Body of pancreas (tissue), 4 donors: ENCODE data around the gene SYT10. TPM values are rescaled to one million over a fixed set of nuclear protein-coding genes. Genes with fewer than 3 reads are reported as not detected.

Experiments used
- ATAC-seq: fragments of 150-250 bp; one replicate; pipeline ENCODE4 v1.9.1; 2016
- DNase-seq, 4 donors: peaks; one replicate each; pipeline ENCODE4 v3.0.0-alpha.2; 2019
- H3K27ac ChIP-seq, 4 donors: fragments of 200-600 bp; sonication (generic); 1 replicate in 3 of 4; 2 replicates in 1 of 4; pipeline versions ENCODE4 v1.5.1 to v1.6.1; 2016 to 2019; ENCODE audit warnings: mild to moderate bottlenecking in 1 of 4, mixed read lengths in 1 of 4, moderate library complexity in 1 of 4
- H3K27me3 ChIP-seq, 2 donors: fragments of 200-600 bp; sonication (generic); one replicate each; pipeline ENCODE4 v1.6.0; 2016; ENCODE audit warnings: mild to moderate bottlenecking in 1 of 2
- H3K36me3 ChIP-seq, 2 donors: fragments of 200-600 bp; sonication (generic); replicated peaks in 1 of 2; 2 replicates each; pipeline ENCODE4 v1.5.1; 2016; ENCODE audit warnings: low read depth in 2 of 2; ENCODE audit not compliant: insufficient read depth in 1 of 2
- H3K4me1 ChIP-seq: fragments of 200-600 bp; sonication (generic); one replicate; pipeline ENCODE4 v1.6.0; 2016
- H3K4me3 ChIP-seq, 2 donors: fragments of 200-600 bp; sonication (generic); 1 replicate in 1 of 2; 2 replicates in 1 of 2; pipeline ENCODE4 v1.5.1; 2016 to 2019
- H3K9me3 ChIP-seq, 3 donors: fragments of 200-600 bp; sonication (generic); 1 replicate in 2 of 3; 2 replicates in 1 of 3; pipeline ENCODE4 v1.5.1; 2016
- CTCF ChIP-seq, 7 experiments: fragments of 450-650 bp in 4 of 7; fragments of 200-600 bp in 3 of 7; sonication (generic) in 3 of 7; IDR thresholded peaks; one replicate each; pipeline ENCODE4 v1.5.1; 2016 to 2019; ENCODE audit warnings: antibody characterized with exemption in 7 of 7
- POLR2A ChIP-seq, 3 donors: fragments of 450-650 bp; IDR thresholded peaks; one replicate each; pipeline ENCODE4 v1.6.1; 2016; ENCODE audit warnings: antibody characterized with exemption in 3 of 3, mild to moderate bottlenecking in 2 of 3
- WGBS, 2 donors: methylation state at CpG; one replicate each; pipeline ENCODE4 v1.1.5; 2017; 5-methylcytosine and 5-hydroxymethylcytosine counted together
- intact Hi-C: fragments of 100-400 bp; cut with DNase I; formaldehyde crosslinking; loops from one replicate; pipeline ENCODE4 v1.15.1; 2023
- total RNA-seq, 2 donors: library from RNA; depleted of rRNA; stranded (reverse); fragments of >200 nt; gene quantifications; one replicate each; pipeline ENCODE4 v1.1.0, GENCODE V29; 2016

The SYT10 gene
- total RNA-seq, result not detected

GRCh38 chr12:33439587-33440011 lies at the start of gene SYT10:
TSS of gene SYT10 (minus strand) at chr12:33439819. CDS start at chr12:33439522, 297 bp downstream.
- no peaks in the 10 kb centered on the region for H3K27me3 ChIP-seq
- 1% methylated on average over 37 to 48 of the region's 49 CpGs for WGBS, 2 donors

GRCh38 chr12:33488036-33488435 lies 48.4 kb upstream of the SYT10 start:
- H3K36me3 ChIP-seq, result no peaks in the 10 kb centered on the region
- H3K4me3 ChIP-seq, result no peak overlapping the region
- TF ChIP-seq POLR2A (IDR thresholded peaks at IDR 0.05) (no peak), CTCF (IDR thresholded peaks at IDR 0.05) (no peak)
- no peak for ATAC-seq
- no peaks in the 10 kb centered on the region for H3K27me3 ChIP-seq
- H3K27ac ChIP-seq, result no peak overlapping the region
- peaks cover 0 to 7% (median 0%) of the 10 kb centered on the region in 3 donors for H3K9me3 ChIP-seq
- WGBS, 2 donors, result 27 to 34% methylated on average over 1 of the region's 1 CpG
- no peaks in the 10 kb centered on the region for H3K4me1 ChIP-seq
- intact Hi-C loops, result no loop called here
- DNase-seq, result no peak

More at GRCh38 chr12:33439587-33440011, at the start of gene SYT10:
- DNase-seq, result no peak
- no peak for ATAC-seq
- Histone ChIP-seq H3K27ac (no peak within 1 kb of the TSS), H3K36me3 (no peaks in the 10 kb centered on the region), H3K9me3 (no peaks in the 10 kb centered on the region), H3K4me3 (peak within 1 kb of the TSS in 1 of 2 donors; percentile 34), H3K4me1 (peaks cover 12% of the 10 kb centered on the region)
- intact Hi-C loops, result no loop called here
- TF ChIP-seq CTCF (IDR thresholded peaks at IDR 0.05), result no peak
- no peak for TF ChIP-seq POLR2A (IDR thresholded peaks at IDR 0.05)

GRCh38 chr12:33486058-33486457 lies 46.4 kb upstream of the SYT10 start:
- TF ChIP-seq CTCF (IDR thresholded peaks at IDR 0.05), result no peak
- no peak for TF ChIP-seq POLR2A (IDR thresholded peaks at IDR 0.05)
- 13 to 26% methylated on average over 2 of the region's 2 CpGs for WGBS, 2 donors
- no peaks in the 10 kb centered on the region for H3K4me1 ChIP-seq
- H3K27ac ChIP-seq, result no peak overlapping the region
- DNase-seq, result no peak
- H3K27me3 ChIP-seq, result no peaks in the 10 kb centered on the region
- H3K9me3 ChIP-seq, result no peaks in the 10 kb centered on the region
- H3K36me3 ChIP-seq, result no peaks in the 10 kb centered on the region
- H3K4me3 ChIP-seq, result no peak overlapping the region
- ATAC-seq, result no peak
- intact Hi-C loops, result no loop called here

GRCh38 chr12:33484161-33484560 lies 44.5 kb upstream of the SYT10 start:
- TF ChIP-seq CTCF (IDR thresholded peaks at IDR 0.05), result no peak
- no peak for TF ChIP-seq POLR2A (IDR thresholded peaks at IDR 0.05)
- no peaks in the 10 kb centered on the region for H3K4me1 ChIP-seq
- no peak overlapping the region for H3K4me3 ChIP-seq
- no peaks in the 10 kb centered on the region for H3K9me3 ChIP-seq
- DNase-seq (no peak), ATAC-seq (no peak)
- intact Hi-C loops, result no loop called here
- WGBS, 2 donors, result 10 to 13% methylated on average over 1 of the region's 1 CpG
- H3K27ac ChIP-seq, result no peak overlapping the region
- H3K36me3 ChIP-seq, result no peaks in the 10 kb centered on the region
- H3K27me3 ChIP-seq, result no peaks in the 10 kb centered on the region

- H3K36me3 ChIP-seq, result no peaks in the 10 kb centered on the region
- 43 to 50% methylated on average over 1 of the region's 1 CpG for WGBS, 2 donors
- no peaks in the 10 kb centered on the region for H3K27me3 ChIP-seq
- intact Hi-C loops, result no loop called here
- no peaks in the 10 kb centered on the region for H3K9me3 ChIP-seq
- no peak for TF ChIP-seq CTCF (IDR thresholded peaks at IDR 0.05)
- no peak for TF ChIP-seq POLR2A (IDR thresholded peaks at IDR 0.05)
- DNase-seq (no peak), ATAC-seq (no peak)
- H3K27ac ChIP-seq, result no peak overlapping the region
- H3K4me3 ChIP-seq, result no peak overlapping the region
- no peaks in the 10 kb centered on the region for H3K4me1 ChIP-seq
These were observed 40.7 kb upstream of the SYT10 start for GRCh38 chr12:33480366-33480765.
